ENCODE measurements around the gene RHBG. TPM values are rescaled to one million over a fixed set of nuclear protein-coding genes. Genes with fewer than 3 reads are reported as not detected.
A peak's percentile ranks its signal among the peaks of the same experiment; 100 is the strongest.
"Not testable (repeated sequence)": the region's sequence is repeated elsewhere in the genome, so short reads cannot be mapped to it uniquely, and the experiment has no call there.

RHBG gene
- total RNA-seq, 1 donor from 2014 or later = not detected

DNA sequence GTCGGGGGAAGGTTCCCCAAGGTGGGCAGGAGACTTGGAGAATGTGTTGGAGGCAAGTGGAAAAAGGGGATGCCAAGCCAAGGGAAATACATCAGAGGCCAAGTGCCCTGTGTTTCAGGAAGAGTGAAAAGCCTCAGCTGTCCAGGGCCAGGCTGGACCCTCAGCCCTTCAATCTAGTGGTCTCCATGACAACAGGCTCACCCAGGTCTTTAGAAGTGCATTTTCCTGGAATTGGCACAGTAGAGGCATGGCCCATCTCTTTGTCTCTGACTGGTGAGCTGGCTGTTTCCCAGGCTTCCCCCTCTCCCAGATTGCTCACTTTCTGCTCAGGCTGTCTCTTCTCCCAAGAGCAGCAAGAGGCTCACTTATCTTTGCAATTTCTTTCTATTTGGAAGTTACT, 10.4 kb upstream of the RHBG start:
- intact Hi-C loops (cut with DNase I) = no loop called here
- no peak for ATAC-seq
- peak; percentile 15 for DNase-seq (ENCODE audit: low spot score)

DNA sequence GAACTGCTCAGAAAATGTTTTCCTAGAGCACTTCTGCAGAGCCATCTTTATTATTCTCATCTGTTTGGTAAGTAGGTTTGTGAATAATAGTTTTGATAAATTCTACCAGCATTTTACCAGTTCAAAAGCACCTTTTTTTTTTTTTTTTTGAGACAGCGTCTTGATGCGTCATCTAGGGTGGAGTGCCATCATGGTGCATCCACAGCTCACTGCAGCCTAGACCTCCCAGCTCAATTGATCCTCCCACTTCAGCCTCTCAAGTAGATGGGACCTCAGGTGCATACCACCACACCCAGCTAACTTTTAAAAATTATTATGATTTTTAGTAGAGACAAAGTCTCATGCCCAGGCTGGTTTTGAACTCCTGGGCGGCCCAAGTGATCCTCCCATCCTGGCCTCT, 9.8 kb upstream of the RHBG start:
- DNase-seq (ENCODE audit: low spot score) (no peak), ATAC-seq (no peak)
- intact Hi-C loops (cut with DNase I) = no loop called here

DNA sequence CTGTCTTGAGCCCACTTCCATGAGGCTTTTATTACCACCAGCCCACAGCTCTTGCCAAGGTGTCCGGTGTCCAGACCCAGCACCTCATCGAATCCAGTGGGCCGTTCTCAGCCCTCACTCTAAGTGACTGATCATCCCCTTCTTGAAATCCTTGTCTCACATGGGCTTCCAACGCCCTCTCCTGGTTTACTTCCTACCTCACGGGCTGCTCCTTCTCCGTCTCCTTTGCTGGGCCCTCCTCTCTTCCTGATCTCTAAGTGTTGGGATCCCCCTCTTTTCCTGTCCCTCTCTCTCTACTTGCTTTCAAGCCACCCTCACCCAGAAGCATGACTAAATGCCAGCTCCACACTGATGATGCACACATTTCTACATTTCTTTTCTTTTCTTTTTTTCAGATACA, 9.0 kb upstream of the RHBG start:
- DNase-seq (ENCODE audit: low spot score) = no peak
- intact Hi-C loops (cut with DNase I) = no loop called here
- ATAC-seq = no peak

DNA sequence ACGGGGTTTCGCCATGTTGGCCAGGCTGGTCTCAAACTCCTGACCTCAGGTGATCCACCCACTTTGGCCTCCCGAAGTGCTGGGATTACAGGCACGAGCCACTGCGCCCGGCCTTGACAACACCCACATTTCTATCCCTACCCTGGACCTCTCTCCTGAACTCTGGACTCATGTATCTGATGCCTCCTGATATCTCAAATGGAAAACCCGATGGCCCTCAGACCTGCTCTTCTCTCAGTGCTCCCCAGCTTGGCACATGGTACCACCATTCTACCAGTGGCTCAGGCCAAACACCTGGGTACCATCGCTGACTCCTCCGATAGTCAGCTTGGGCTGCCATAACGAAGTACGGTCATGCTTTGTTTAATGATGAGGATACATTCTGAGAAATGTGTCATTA, 8.5 kb upstream of the RHBG start:
- no peak for ATAC-seq
- intact Hi-C loops (cut with DNase I) = no loop called here

DNA sequence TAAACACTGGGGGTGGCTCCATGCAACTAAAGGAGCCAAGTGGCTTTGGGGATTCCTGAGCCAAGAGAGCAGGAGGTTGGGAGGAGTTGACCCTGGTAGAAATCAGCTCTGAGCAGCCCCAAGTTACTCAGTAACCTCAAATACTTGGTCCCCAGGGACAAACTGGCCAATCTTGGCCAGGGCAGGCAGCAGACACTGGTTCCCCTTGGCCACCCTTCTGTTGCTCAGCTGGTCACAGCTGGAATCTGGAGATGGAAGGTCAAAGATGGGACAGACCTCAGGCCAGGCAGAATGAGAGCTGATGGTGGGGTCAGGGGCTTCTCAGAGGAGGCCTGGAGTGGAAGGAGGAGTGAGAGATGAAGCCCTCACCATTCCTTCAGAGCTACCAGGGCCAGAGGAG, 3.3 kb upstream of the RHBG start:
- DNase-seq (ENCODE audit: low spot score) = no peak
- no peak for ATAC-seq
- intact Hi-C loops (cut with DNase I) = no loop called here

More for the DNA sequence above, 8.5 kb upstream of the RHBG start:
- DNase-seq (ENCODE audit: low spot score) = no peak

DNA sequence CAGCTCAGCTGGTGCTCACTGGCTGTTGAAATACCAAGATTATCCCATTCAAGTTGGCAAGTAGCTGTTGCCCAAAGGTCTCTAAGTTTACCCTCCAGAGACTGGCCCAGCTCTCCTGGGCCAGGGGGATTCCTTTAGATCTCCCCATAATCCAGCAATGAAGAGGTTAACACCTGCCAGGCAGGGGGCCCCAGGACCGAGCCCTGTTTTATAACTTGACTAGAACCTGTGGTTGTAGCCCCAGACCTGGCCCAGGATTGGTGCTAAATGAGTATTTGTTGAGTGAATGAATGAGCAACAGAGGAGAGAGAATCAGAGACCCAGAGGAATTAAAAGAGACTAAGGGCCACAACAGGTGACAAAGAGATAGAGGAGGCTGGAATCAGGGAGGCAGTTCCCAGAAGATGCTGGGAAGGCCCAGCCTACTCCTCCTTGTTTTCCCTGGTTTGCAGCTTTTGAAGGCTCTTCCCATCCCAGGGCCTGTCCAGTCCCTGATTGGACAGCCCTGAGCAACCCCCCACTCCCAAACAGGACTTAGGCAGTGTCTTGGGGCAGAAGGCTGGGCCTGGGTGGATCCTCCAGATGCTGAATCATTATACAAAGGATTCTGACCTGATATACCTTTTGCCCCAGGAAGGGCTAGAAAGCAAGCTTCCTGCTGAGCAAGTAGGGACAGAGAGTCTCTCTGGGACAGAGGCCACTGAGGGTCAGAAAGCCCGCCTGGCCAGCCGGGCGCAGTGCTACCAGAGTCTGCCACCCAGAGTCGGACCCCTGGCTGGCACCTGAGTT, 2.4 kb upstream of the RHBG start:
- DNase-seq (ENCODE audit: low spot score) (no peak), ATAC-seq (no peak)
- intact Hi-C loops (cut with DNase I) = no loop called here

DNA sequence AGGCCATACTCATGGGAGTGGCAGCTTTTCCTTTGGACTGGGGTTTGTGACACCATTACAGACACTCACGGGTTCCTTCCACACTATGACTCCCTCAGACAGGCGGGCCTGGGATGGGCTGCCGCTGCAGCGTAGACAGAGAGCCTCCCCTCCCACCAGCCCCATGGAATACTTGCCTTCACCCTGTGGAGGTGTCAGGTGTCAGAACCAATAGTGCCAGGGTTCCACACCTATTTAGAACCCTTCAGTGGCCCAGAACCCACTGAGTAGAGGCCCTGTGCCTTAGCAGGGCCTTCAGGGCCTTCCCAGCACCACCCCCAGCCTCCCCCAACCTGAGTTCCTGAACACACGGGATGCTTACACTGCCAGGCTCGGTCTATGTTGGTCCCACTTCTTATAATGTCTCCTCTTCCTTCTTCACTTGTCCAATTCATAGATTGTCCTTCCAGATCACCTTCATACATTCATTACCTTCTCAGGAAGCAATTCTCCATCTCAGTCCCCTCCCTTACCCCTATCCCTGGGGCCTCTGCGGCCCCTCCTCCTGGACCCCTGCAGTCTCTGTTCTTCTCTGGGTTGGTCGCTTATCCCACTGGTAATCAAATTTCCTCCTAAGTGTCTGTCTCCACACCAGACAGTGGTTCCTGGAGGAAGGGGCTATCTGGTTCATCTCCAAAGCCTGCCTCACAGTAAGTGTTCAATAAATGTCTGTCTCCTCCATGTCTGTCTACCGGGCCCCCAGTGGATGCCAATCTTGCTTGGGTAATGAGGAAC, 1.4 kb upstream of the RHBG start:
- intact Hi-C loops (cut with DNase I) = no loop called here
- DNase-seq (ENCODE audit: low spot score) = no peak
- ATAC-seq = no peak

DNA sequence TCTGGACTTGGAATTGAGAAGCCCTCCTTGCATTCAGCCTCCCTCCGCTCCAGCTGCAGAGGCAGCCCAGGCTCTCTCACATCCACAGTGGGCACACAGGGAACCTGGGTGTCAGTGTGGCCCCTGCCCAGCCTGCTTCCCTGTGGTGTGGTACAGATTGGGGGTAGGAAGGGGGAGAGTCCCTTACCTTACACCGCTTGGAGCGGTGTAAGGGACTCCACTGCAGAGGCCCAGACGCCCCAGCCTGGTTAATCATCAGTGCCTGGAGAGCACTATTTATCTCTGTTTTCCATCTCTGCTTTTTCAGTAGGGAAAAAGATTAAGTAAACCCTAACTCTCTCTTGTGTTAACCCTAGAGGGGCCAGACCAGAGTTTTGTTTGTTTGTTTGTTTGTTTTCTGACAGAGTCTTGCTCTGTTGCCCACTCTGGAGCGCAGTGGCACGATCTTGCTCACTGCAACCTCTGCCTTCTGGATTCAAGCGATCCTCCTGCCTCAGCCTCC, 803 bp upstream of the RHBG start:
- intact Hi-C loops (cut with DNase I) = no loop called here
- ATAC-seq = no peak
- no peak for DNase-seq (ENCODE audit: low spot score)

DNA sequence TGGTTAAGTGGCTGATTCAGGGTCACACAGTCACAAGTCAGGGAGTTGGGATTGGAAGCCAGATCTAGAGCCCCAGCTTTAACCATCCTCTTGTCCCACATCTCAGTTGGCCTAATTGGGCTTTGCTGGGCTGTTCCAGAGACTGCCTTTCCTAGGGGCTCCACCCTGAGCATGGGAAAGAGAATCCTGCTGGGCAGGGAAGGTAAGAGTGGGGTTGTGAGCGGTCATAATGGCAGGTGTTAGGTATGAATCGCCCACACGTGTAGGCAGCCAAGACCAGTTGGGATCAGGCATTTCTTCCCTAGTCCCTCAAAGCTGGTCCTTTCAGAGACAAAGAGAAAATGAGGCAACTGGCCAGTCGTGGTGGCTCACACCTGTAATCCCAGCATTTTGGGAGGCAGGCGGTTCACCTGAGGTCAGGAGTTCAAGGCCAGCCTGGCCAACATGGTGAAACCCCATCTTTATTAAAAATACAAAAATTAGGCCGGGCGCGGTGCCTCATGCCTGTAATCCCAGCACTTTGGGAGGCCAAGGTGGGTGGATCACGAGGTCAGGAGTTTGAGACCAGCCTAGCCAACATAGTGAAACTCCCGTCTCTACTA, 775 bp downstream of the RHBG start:
- intact Hi-C loops (cut with DNase I); DNase-seq (ENCODE audit: low spot score): not testable (repeated sequence)

DNA sequence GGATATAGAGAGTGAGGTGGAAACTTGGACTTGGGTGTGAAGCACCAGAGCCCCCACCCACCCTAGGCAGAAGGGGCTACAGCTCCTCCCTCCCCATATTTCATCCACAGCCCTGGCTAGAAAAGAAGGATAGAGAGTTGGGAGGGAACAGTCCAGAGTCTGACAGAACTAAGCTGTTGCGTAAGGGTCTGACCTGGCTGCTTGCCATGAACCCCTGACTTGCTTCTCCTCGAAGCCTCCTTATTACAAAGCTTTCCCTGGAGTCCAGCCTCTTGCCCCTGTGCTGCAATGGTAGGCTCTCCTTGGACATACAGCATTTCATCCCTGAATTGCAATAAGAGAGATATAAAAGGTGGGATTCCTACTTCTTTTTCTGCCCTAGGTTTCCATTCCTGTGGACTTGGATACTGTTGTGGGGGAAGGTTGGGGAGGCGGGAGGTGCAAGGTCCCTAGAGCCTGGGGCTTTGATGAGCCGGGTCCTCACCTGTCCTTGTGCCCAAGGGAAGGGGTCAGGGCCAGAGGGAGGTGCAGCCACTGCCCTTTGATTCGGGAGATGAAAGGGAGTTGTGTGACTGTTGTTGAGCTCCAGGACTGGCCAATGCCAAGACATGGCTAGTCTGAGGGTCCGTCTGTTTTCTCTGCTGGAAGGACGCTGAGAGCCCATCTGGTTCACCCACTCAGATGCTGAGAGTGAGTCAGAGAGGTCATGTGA, 2.7 kb downstream of the RHBG start:
- intact Hi-C loops (cut with DNase I) = no loop called here
- ATAC-seq (peak; percentile 55), DNase-seq (ENCODE audit: low spot score) (peak; percentile 82)

More for the DNA sequence above, 775 bp downstream of the RHBG start:
- ATAC-seq = not testable (repeated sequence)

DNA sequence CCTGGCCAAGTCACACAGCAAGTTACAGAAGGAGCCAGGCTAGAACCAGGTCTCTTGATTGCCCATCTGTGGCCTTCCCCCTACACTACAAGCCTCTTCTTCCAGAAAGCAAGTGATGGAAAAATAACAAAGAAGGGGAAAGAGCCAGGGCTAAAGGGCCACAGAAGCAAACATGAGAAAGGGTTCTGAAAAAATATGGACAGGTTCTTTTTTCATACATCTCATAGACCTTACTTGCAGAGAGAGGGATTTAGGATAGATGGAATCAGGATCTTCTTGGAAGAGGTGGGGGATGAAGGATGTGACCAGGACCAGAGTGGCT, 3.2 kb downstream of the RHBG start:
- intact Hi-C loops (cut with DNase I) = no loop called here
- ATAC-seq (no peak), DNase-seq (ENCODE audit: low spot score) (no peak)

DNA sequence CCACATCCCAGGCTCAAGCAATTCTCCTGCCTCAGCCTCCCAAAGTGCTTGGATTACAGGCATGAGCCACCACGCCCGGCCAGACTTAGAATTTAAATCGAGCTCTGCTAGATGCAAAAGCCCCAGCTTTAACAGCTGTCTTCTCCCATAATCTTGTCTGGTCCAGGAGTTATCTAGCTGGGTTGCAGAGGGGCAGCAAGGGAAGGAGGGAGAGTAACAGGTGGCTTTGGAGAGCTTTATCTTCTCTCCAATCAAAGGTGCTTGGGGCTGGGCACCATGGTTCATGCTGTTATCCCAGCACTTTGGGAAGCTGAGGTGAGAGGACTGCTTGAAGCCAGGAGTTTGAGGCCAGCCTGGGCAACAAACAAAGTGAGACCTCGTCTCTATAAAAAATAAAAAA, 3.9 kb downstream of the RHBG start:
- no peak for DNase-seq (ENCODE audit: low spot score)
- no peak for ATAC-seq
- intact Hi-C loops (cut with DNase I) = no loop called here

DNA sequence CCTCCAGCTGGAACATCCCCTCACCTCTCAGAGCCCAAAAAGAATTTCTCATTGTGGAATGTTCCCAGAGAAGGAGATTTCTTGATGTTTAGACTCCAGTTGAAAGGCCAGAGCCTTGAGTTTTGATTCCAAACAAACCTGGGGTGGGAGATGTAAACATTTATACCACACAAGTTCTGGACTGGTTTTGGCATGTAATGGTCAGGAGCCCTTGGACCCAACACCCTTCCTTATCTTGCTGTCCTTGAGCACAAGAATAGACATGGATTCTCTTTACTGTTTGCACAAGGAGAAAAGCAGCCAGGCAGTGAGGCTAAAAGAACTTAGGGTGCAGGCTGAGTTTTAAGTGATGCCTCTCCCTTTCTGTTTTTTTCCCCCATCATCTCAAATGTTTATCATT, 4.5 kb downstream of the RHBG start:
- intact Hi-C loops (cut with DNase I) = no loop called here
- no peak for ATAC-seq

DNA sequence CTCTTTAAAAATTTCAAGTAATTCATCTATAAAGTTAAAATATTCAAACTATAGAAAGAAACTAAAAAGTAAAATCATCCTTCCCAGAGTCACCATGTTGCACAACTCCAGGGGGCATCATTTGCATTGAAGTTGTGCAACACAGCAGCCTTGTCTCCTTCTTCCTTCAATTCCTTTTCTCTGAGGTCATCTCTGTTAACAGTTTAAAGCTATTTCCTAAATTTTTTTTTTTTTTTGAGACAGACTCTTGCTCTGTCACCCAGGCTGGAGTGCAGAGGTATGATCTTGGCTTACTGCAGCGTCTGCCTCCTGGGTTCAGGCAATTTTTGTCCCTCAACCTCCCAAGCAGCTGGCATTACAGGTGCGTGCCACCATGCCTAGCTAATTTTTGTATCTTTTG, 7.1 kb downstream of the RHBG start:
- no peak for ATAC-seq
- no peak for DNase-seq (ENCODE audit: low spot score)
- intact Hi-C loops (cut with DNase I) = no loop called here

More for the DNA sequence above, 4.5 kb downstream of the RHBG start:
- no peak for DNase-seq (ENCODE audit: low spot score)

DNA sequence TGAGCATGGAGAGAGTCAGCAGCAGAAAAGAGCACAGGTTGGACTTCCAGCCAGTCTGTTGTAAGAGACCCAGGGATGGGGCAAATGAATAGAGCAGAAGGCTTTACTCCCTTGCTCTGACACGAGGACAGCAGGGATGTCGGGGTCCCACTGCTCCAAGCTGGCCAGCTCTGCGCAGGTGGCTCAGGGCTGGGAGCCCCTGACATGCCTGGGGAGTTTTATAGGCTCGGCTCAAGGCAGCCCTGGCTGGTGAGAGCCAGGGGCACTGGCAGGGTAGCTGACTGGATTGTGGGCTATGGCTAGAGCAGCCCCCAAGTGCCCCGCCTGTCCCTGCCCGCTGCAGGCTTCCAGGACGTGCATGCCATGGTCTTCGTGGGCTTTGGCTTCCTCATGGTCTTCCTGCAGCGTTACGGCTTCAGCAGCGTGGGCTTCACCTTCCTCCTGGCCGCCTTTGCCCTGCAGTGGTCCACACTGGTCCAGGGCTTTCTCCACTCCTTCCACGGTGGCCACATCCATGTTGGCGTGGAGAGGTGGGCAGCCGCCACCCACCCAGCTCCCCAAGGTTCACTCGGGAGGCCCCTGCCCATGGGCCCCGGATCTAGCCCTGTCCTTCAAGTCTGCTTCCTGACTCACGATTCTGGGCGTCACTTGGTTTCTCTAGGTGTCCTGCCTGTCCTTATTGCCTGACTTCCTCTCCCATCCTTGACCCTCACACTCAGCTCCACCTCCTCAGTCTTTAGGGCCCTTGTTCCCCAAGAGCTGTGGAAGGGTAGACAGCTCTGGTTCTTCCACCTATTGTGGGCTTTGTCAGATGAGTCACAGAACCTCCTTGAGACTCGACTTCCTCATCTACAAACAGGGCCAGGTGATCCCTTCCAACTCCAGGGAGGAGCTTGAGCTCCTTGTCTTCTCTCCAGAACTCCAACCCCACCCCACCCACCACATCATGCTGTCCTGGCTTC, 8.2 kb downstream of the RHBG start:
- no peak for DNase-seq (ENCODE audit: low spot score)
- no peak for ATAC-seq
- intact Hi-C loops (cut with DNase I) = no loop called here

DNA sequence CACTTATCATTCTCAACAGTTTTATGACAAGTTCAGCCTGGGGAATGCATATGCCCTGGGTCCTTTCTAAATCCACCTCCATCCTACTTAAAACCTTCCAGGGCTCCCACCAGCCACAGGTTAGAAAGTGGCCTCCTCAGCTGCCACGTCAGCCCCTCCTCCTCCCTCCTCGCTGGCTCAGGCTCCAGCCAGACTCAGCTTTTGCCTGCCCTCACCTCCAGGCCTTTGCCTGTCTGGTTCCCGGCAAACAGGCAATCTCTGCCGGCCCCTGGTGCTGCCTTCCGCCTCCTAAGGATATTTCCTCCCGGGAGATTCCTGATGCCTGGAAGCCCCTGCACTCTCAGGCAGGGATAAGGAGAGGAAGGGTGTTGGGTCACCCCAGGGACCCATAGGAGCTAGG, 9.5 kb downstream of the RHBG start:
- DNase-seq (ENCODE audit: low spot score) (no peak), ATAC-seq (no peak)
- intact Hi-C loops (cut with DNase I) = no loop called here

DNA sequence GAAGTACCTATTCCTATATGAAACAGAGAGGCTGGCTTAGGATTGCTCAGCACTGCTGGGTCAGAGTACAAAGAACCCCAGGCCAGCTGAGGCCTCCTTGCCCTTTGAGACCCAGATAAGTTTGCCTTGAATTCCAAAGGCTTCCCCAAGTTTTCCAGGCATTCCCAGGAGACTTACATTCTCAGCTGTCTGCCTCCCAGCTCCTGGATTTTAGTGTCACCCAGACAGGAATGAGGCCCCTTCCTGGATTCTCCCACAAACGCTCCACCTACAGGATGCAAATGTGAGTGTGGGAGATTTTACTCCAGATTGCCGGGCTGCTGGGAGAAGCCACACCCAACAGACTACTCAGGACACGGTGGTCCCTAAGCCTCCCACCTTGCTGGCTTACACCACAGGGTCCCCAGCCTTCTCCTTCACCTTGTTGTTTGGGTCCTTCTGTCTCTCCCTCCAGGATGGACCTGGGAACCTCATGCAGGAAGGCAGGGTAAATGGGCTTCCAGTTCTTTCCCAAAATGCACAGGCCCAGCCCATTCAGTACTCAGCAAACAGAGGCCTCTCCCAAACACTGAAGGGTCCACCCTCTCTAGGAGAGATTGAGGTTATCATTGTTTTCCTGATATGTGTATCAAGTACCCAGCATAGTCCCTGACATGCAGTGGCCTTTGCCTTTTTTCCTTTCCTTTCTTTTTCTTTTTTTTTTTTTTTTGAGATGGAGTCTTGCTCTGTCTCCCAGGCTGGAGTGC, 10.6 kb downstream of the RHBG start:
- DNase-seq (ENCODE audit: low spot score) = no peak
- intact Hi-C loops (cut with DNase I) = loop anchor here (10.0 kb wide), 1 partner anchor 225 kb away; the partner anchor contains the start of gene GPATCH4
- ATAC-seq = no peak

DNA sequence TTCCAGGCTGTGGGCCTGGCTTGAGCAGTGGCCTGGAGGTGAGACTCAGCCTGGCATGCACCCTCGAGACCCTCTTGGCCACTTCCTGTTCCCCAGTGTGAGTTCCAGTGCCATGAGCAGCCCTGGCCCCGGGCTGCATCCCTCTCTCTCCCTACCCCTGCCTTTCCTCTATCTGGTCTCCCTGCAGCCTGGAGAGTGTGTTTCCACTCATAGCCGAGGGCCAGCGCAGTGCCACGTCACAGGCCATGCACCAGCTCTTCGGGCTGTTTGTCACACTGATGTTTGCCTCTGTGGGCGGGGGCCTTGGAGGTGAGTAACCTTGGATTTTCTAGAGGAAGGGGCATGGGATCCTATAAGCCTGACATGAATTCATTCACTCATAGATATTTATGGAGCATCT, 13.6 kb downstream of the RHBG start:
- DNase-seq (ENCODE audit: low spot score) = no peak
- no peak for ATAC-seq
- intact Hi-C loops (cut with DNase I) = loop anchor here (10.0 kb wide), 1 partner anchor 222 kb away; the partner anchor contains the start of gene GPATCH4
